ENCODE measurements around the gene PCDHGB1.
"Not testable (repeated sequence)": the region's sequence is repeated elsewhere in the genome, so short reads cannot be mapped to it uniquely, and the experiment has no call there.

The PCDHGB1 gene

GRCh38 chr5:141382469-141383294 is 32.8 kb downstream of the PCDHGB1 start, which contains the start of gene PCDHGA7:
Gene PCDHGA7, plus strand, starts transcription at chr5:141382742. Its CDS starts 158 bp downstream, at chr5:141382900.
- no peak for DNase-seq (ENCODE audit: low read depth, low spot score)

DNA sequence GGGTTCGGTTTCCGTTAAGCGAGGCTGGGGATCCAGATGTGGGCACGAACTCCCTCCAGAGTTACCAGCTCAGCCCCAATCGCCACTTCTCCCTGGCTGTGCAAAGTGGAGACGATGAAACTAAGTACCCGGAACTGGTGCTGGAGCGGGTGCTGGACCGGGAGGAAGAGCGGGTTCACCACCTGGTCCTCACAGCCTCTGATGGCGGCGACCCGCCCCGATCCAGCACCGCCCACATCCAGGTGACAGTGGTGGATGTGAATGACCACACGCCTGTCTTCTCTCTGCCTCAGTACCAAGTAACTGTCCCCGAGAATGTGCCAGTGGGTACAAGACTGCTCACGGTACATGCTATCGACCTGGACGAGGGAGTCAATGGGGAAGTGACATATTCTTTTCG is 33.4 kb downstream of the PCDHGB1 start:
- DNase-seq (ENCODE audit: low read depth, low spot score) = no peak

- DNase-seq (ENCODE audit: low read depth, low spot score) = no peak
These were observed 34.8 kb downstream of the PCDHGB1 start for GRCh38 chr5:141384471-141385267.

GRCh38 chr5:141387557-141388311 is 37.8 kb downstream of the PCDHGB1 start, which contains the start of gene PCDHGB4:
Gene PCDHGB4, plus strand, starts transcription at chr5:141387698. Its CDS starts 187 bp downstream, at chr5:141387885.
- DNase-seq (ENCODE audit: low read depth, low spot score) = not testable (repeated sequence)

- DNase-seq (ENCODE audit: low read depth, low spot score) = no peak
These were observed 38.8 kb downstream of the PCDHGB1 start for GRCh38 chr5:141388661-141389060.

DNA sequence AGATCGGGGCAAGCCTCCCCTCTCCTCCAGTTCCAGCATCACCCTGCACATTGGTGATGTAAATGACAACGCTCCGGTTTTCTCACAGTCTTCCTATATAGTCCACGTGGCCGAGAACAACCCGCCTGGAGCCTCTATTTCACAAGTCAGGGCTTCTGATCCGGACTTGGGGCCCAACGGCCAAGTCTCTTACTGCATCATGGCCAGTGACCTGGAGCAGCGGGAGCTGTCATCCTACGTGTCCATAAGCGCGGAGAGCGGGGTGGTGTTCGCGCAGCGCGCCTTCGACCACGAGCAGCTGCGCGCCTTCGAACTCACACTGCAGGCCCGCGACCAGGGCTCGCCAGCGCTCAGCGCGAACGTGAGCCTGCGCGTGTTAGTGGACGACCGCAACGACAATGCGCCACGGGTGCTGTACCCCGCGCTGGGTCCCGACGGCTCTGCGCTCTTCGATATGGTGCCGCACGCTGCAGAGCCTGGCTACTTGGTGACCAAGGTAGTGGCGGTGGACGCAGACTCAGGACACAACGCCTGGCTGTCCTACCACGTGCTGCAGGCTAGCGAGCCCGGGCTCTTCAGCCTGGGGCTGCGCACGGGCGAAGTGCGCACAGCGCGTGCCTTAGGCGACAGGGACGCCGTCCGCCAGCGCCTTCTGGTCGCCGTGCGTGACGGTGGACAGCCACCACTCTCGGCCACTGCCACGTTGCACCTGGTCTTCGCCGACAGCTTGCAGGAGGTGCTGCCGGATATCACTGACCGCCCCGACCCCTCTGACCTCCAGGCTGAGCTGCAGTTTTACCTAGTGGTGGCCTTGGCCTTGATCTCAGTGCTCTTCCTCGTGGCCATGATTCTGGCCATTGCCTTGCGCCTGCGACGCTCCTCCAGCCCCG is 39.5 kb downstream of the PCDHGB1 start:
- DNase-seq (ENCODE audit: low read depth, low spot score) = no peak

DNA sequence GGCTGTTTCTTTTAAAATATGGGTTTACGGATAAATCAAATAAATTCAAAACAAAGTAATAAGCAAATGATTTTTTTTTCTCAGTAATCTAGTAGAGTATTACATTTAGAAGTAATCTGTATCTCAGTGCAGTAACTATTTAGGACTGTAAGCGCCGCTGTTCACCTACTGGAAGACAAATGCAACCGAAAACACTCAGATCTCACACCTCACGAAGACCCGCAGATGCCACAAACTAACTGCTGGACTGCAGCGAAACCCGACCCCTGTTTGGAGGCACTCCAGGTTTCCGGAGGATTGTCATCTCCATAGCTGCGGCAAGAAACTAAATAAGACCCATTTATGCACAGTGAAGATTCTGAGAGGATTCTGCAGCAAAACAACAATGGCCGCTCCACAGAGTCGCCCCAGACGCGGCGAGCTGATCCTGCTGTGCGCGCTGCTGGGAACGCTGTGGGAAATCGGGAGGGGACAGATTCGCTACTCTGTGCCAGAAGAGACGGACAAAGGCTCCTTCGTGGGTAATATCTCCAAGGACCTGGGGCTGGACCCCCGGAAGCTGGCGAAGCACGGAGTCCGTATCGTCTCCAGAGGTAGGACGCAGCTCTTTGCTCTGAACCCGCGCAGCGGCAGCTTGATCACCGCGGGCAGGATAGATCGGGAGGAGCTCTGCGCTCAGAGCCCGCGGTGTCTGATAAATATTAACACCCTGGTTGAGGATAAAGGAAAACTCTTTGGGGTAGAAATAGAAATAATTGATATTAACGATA is 42.7 kb downstream of the PCDHGB1 start, which contains the start of gene PCDHGA8:
TSS of gene PCDHGA8 (plus strand) at position 205 of the 770 bp plus-strand sequence. CDS start at position 386, 181 bp downstream.
- no peak for DNase-seq (ENCODE audit: low read depth, low spot score)

DNA sequence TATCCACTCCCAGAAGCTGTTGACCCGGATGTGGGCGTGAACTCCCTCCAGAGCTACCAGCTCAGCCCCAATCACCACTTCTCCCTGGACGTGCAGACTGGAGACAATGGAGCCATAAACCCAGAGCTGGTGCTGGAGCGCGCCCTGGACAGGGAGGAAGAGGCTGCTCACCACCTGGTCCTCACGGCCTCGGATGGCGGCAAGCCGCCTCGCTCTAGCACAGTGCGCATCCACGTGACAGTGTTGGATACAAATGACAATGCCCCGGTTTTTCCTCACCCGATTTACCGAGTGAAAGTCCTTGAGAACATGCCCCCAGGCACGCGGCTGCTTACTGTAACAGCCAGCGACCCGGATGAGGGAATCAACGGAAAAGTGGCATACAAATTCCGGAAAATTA is 43.4 kb downstream of the PCDHGB1 start:
- no peak for DNase-seq (ENCODE audit: low read depth, low spot score)

DNA sequence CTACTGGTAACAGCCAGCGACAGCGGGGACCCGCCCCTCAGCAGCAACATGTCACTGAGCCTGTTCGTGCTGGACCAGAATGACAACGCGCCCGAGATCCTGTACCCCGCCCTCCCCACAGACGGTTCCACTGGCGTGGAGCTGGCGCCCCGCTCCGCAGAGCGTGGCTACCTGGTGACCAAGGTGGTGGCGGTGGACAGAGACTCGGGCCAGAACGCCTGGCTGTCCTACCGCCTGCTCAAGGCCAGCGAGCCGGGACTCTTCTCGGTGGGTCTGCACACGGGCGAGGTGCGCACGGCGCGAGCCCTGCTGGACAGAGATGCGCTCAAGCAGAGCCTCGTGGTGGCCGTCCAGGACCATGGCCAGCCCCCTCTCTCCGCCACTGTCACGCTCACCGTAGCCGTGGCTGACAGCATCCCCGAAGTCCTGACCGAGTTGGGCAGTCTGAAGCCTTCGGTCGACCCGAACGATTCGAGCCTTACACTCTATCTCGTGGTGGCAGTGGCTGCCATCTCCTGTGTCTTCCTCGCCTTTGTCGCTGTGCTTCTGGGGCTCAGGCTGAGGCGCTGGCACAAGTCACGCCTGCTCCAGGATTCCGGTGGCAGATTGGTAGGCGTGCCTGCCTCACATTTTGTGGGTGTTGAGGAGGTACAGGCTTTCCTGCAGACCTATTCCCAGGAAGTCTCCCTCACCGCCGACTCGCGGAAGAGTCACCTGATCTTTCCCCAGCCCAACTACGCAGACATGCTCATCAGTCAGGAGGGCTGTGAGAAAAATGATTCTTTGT is 44.7 kb downstream of the PCDHGB1 start:
- not testable (repeated sequence) for DNase-seq (ENCODE audit: low read depth, low spot score)

GRCh38 chr5:141397756-141398551 is 48.1 kb downstream of the PCDHGB1 start, which contains the start of gene PCDHGB5:
Gene PCDHGB5, plus strand, starts transcription at chr5:141397947. Its CDS starts 181 bp downstream, at chr5:141398128.
- not testable (repeated sequence) for DNase-seq (ENCODE audit: low read depth, low spot score)

- DNase-seq (ENCODE audit: low read depth, low spot score) = no peak
These were observed 48.7 kb downstream of the PCDHGB1 start for GRCh38 chr5:141398608-141399007.

DNA sequence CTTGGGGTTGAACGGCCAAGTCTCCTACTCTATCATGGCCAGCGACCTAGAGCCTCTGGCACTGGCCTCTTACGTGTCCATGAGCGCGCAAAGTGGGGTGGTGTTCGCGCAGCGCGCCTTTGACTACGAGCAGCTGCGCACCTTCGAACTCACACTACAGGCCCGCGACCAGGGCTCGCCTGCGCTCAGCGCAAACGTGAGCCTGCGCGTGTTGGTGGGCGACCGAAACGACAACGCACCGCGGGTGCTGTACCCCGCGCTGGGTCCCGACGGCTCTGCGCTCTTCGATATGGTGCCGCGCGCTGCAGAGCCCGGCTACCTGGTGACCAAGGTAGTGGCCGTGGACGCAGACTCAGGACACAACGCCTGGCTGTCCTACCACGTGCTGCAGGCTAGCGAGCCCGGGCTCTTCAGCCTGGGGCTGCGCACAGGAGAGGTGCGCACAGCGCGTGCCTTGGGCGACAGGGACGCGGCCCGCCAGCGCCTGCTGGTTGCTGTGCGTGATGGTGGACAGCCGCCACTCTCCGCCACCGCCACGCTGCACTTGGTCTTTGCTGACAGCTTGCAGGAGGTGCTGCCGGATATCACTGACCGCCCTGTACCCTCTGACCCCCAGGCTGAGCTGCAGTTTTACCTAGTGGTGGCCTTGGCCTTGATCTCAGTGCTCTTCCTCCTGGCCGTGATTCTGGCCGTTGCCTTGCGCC is 49.8 kb downstream of the PCDHGB1 start:
- DNase-seq (ENCODE audit: low read depth, low spot score) = no peak
